ENCODE measurements around the gene TNKS1BP1. TPM values are rescaled to one million over a fixed set of nuclear protein-coding genes. Genes with fewer than 3 reads are reported as not detected.
A peak's percentile ranks its signal among the peaks of the same experiment; 100 is the strongest.
"Not testable (repeated sequence)": the region's sequence is repeated elsewhere in the genome, so short reads cannot be mapped to it uniquely, and the experiment has no call there.

TNKS1BP1 gene
- total RNA-seq, 1 donor from 2014 or later: 11.7 TPM

DNA sequence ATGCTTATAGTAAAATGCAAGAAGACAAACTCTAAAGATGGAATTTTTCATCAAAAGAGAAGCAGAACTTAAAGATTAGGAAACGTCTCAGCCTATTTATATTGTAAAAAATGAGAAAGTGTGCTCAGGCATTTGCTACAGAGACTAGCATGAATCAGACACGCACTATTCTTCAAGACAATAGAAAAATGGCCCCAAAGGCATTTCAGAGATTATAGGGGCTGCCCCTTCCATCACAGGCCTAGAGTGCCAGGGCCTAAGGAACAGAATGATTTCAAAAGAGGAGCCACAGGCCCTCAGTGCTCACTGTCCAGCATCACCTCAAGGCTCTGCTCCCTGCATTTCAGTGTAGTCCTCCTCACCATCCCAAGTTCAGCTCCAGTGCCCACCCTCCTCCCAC is 27.5 kb downstream of the TNKS1BP1 start:
- Histone ChIP-seq H3K4me1 (peaks cover 7% of the 10 kb centered on the region), H3K27ac (no peak overlapping the region), H3K79me2 (ENCODE audit: low read depth) (no peaks in the 10 kb centered on the region), H3K27me3 (no peaks in the 10 kb centered on the region), H3K36me3 (peaks cover 7% of the 10 kb centered on the region), H3K9me3 (ENCODE audit: low read depth) (no peaks in the 10 kb centered on the region), H3K4me2 (no peak overlapping the region), H3F3A (ENCODE audit: low read depth) (peaks cover 3% of the 10 kb centered on the region), H3K4me3 (no peak overlapping the region), H3K9ac (no peak overlapping the region), H2AFZ (replicated peaks) (no peak overlapping the region), H4K20me1 (ENCODE audit: low read depth) (no peaks in the 10 kb centered on the region)
- Mint-ChIP-seq H3K27ac (no peak overlapping the region), H3K9me3 (peaks cover 14% of the 10 kb centered on the region), H3K36me3 (peaks cover 56% of the 10 kb centered on the region), H3K4me1 (no peaks in the 10 kb centered on the region), H3K4me3 (no peak overlapping the region), H3K27me3 (ENCODE audit: insufficient read depth, low read depth) (peaks cover 7% of the 10 kb centered on the region)
- TF ChIP-seq, protein P1, sequence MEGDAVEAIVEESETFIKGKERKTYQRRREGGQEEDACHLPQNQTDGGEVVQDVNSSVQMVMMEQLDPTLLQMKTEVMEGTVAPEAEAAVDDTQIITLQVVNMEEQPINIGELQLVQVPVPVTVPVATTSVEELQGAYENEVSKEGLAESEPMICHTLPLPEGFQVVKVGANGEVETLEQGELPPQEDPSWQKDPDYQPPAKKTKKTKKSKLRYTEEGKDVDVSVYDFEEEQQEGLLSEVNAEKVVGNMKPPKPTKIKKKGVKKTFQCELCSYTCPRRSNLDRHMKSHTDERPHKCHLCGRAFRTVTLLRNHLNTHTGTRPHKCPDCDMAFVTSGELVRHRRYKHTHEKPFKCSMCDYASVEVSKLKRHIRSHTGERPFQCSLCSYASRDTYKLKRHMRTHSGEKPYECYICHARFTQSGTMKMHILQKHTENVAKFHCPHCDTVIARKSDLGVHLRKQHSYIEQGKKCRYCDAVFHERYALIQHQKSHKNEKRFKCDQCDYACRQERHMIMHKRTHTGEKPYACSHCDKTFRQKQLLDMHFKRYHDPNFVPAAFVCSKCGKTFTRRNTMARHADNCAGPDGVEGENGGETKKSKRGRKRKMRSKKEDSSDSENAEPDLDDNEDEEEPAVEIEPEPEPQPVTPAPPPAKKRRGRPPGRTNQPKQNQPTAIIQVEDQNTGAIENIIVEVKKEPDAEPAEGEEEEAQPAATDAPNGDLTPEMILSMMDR (IDR thresholded peaks at IDR 0.05): no peak
- DNase-seq (ENCODE audit: low spot score): no peak

DNA sequence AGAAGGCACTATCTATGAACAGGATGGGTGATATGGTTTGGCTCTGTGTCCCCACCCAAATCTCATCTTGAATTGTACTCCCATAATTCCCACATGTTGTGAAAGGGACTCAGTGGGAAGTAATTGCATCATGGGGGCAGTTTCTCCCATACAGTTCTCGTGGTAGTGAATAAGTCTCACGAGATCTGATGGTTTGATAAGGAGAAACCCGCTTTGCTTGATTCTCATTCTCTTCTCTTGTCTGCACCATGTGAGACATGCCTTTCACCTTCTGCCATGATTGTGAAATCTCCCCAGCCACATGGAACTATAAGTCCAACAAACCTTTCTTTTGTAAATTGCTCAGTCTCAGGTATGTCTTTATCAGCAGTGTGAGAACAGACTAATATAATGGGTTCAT is 28.5 kb downstream of the TNKS1BP1 start:
- H3K36me3 ChIP-seq; H3K9me3 ChIP-seq (ENCODE audit: low read depth); H3K4me1 Mint-ChIP-seq: not testable (repeated sequence)

DNA sequence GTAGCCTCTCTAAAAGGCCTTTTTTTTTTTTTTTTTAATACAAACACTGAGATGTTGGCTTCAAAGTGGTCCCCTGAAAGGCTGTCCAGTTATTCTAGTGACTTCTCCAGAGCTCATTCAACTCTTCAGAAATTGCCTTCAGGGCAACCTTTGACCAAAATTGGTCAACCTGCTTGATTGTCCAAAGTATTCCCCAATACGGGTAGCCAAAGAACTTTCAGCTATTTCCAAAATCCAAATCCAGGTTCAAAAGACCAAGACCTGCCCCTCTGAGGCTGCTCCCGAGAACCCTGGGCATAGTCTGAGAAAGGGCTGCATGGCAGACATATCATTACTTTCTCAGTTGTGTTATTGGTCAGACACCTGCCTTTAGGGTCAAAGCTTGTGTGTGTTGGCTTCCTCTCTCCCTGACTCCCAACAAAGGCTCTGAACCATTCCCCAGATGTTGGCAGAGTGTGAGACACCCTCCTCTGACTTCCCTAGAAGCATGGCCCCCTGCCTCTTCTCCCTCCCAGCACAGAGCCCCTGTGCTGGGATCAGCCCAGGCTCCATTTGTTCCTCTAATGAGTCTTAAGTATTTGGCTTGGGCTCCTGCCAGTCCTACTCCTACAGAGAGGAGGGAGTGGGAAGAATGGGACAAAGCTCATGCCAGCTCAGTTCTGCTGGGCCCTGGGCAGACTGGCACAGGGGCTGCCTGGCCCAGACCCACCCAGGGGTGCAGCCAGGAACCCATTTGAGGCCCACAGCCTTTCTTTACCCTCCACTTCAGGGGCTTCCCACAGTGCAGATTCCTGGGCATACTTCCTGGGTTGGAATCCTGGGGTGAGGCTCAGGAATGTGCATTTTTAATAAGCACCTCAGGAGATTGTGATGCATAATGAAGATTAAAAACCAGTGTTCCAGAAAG is 30.3 kb downstream of the TNKS1BP1 start:
- H3K4me2 ChIP-seq: no peak overlapping the region
- H3K4me1 Mint-ChIP-seq: peaks cover 10% of the 10 kb centered on the region
- H3K4me3 Mint-ChIP-seq: no peak overlapping the region
- H3K4me1 ChIP-seq: peaks cover 11% of the 10 kb centered on the region
- TF ChIP-seq EZH2phosphoT487 (IDR thresholded peaks at IDR 0.05) (no peak), EZH2 (IDR thresholded peaks at IDR 0.05) (no peak)
- TF ChIP-seq, protein P1 (IDR thresholded peaks at IDR 0.05): no peak
- H3K27ac ChIP-seq: peak overlapping the region; percentile 45
- H3K27me3 ChIP-seq: no peaks in the 10 kb centered on the region
- no peak overlapping the region for H3K9ac ChIP-seq
- H3K36me3 ChIP-seq: peaks cover 3% of the 10 kb centered on the region
- H3K36me3 Mint-ChIP-seq: peaks cover 32% of the 10 kb centered on the region
- no peaks in the 10 kb centered on the region for H3K9me3 ChIP-seq (ENCODE audit: low read depth)
- H3K4me3 ChIP-seq: no peak overlapping the region
- H3F3A ChIP-seq (ENCODE audit: low read depth): peaks cover 6% of the 10 kb centered on the region
- H3K27me3 Mint-ChIP-seq (ENCODE audit: insufficient read depth, low read depth): peaks cover 3% of the 10 kb centered on the region
- peak; percentile 39 for DNase-seq (ENCODE audit: low spot score)
- no peak overlapping the region for H2AFZ ChIP-seq (replicated peaks)
- H3K79me2 ChIP-seq (ENCODE audit: low read depth): no peaks in the 10 kb centered on the region
- no peak overlapping the region for H3K27ac Mint-ChIP-seq
- no peaks in the 10 kb centered on the region for H4K20me1 ChIP-seq (ENCODE audit: low read depth)
- peaks cover 10% of the 10 kb centered on the region for H3K9me3 Mint-ChIP-seq

More for the DNA sequence above, 28.5 kb downstream of the TNKS1BP1 start:
- not testable (repeated sequence) for H3K27me3 ChIP-seq; H3K27me3 Mint-ChIP-seq (ENCODE audit: insufficient read depth, low read depth); H4K20me1 ChIP-seq (ENCODE audit: low read depth); H3K9ac ChIP-seq; H3K27ac Mint-ChIP-seq; DNase-seq (ENCODE audit: low spot score); H3K4me2 ChIP-seq; H3K4me3 Mint-ChIP-seq; H3K4me1 ChIP-seq; H3F3A ChIP-seq (ENCODE audit: low read depth); H3K27ac ChIP-seq; H2AFZ ChIP-seq (replicated peaks); H3K79me2 ChIP-seq (ENCODE audit: low read depth); H3K4me3 ChIP-seq
- peaks cover 47% of the 10 kb centered on the region for H3K36me3 Mint-ChIP-seq
- peaks cover 14% of the 10 kb centered on the region for H3K9me3 Mint-ChIP-seq

DNA sequence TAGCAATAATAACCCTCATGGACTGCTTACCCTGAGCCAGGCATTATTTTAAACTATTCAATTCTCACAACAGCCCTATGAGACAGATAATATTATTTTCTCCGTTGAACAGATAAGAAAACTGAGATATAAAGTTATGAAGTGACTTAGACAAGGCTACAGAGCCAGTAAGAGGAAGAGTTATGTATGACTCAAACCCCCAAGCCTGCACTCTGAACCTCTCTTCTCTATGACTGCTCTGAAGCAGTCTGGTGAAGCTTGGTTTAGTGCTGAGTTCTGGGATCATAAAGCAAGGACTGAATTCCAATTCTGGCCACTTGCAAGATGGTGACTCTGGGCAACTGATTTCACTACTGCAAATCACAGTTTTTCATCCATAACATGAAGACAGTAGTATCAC is 34.5 kb downstream of the TNKS1BP1 start:
- no peaks in the 10 kb centered on the region for H3K36me3 ChIP-seq
- H3K79me2 ChIP-seq (ENCODE audit: low read depth): no peaks in the 10 kb centered on the region
- no peak overlapping the region for H3K4me3 Mint-ChIP-seq
- H3K27ac Mint-ChIP-seq: no peak overlapping the region
- H3K4me3 ChIP-seq: no peak overlapping the region
- peaks cover 21% of the 10 kb centered on the region for H3K4me1 ChIP-seq
- no peaks in the 10 kb centered on the region for H3K27me3 ChIP-seq
- no peak for DNase-seq (ENCODE audit: low spot score)
- H3K27me3 Mint-ChIP-seq (ENCODE audit: insufficient read depth, low read depth): peaks cover 4% of the 10 kb centered on the region
- no peak overlapping the region for H3K27ac ChIP-seq
- no peak overlapping the region for H3K4me2 ChIP-seq
- H3K9ac ChIP-seq: no peak overlapping the region
- H3F3A ChIP-seq (ENCODE audit: low read depth): peaks cover 11% of the 10 kb centered on the region
- no peaks in the 10 kb centered on the region for H3K9me3 Mint-ChIP-seq
- no peaks in the 10 kb centered on the region for H4K20me1 ChIP-seq (ENCODE audit: low read depth)
- H3K4me1 Mint-ChIP-seq: peaks cover 35% of the 10 kb centered on the region
- H2AFZ ChIP-seq (replicated peaks): no peak overlapping the region
- no peak for TF ChIP-seq EZH2phosphoT487 (IDR thresholded peaks at IDR 0.05)
- TF ChIP-seq EZH2 (IDR thresholded peaks at IDR 0.05): no peak
- TF ChIP-seq, protein P1 (IDR thresholded peaks at IDR 0.05): no peak
- H3K9me3 ChIP-seq (ENCODE audit: low read depth): no peaks in the 10 kb centered on the region
- no peaks in the 10 kb centered on the region for H3K36me3 Mint-ChIP-seq
